Fibroblast of lung (primary cell): ENCODE measurements around the gene PSMD1. TPM values are rescaled to one million over a fixed set of nuclear protein-coding genes. Genes with fewer than 3 reads are reported as not detected.

ENCODE experiments used
- DNase-seq, 2 donors: peaks; one replicate each; pipeline versions ENCODE4 v3.0.0 to v3.0.0-alpha.2; 2010; ENCODE audit warnings: low read depth in 2 of 2
- H2AFZ ChIP-seq: 2 replicates; pipeline ENCODE4 v1.5.1; 2012; ENCODE audit warnings: low read length, control low read depth, inconsistent platforms
- H3K27ac ChIP-seq: 2 replicates; pipeline ENCODE4 v1.5.1; 2011; ENCODE audit warnings: low read length, control low read depth; ENCODE audit not compliant: insufficient read depth
- H3K27me3 ChIP-seq: 2 replicates; pipeline ENCODE4 v1.5.1; 2011; ENCODE audit warnings: mild to moderate bottlenecking, low read length; ENCODE audit not compliant: control insufficient read depth, insufficient read depth
- H3K36me3 ChIP-seq: 2 replicates; pipeline ENCODE4 v1.5.1; 2011; ENCODE audit warnings: low read length; ENCODE audit not compliant: control insufficient read depth, insufficient read depth
- H3K4me1 ChIP-seq: 2 replicates; pipeline ENCODE4 v1.5.1; 2011; ENCODE audit warnings: low read length; ENCODE audit not compliant: control insufficient read depth, insufficient read depth; ENCODE audit errors: extremely low read depth
- H3K4me2 ChIP-seq: 2 replicates; pipeline ENCODE4 v1.5.1; 2011; ENCODE audit warnings: low read length, control low read depth; ENCODE audit not compliant: insufficient read depth; ENCODE audit errors: extremely low read depth
- H3K4me3 ChIP-seq, 4 experiments: fragments of 200-600 bp in 1 of 4; sonication (generic) in 1 of 4; replicated peaks in 1 of 4; 2 replicates each; pipeline ENCODE4 v1.5.1; 2011 to 2016; ENCODE audit warnings: low read length in 4 of 4, low read depth in 3 of 4, mild to moderate bottlenecking in 3 of 4, control low read depth in 2 of 4, inconsistent platforms in 1 of 4, mixed read lengths in 1 of 4; ENCODE audit not compliant: insufficient read depth in 1 of 4; ENCODE audit errors: control extremely low read depth in 1 of 4
- H3K79me2 ChIP-seq: 2 replicates; pipeline ENCODE4 v1.5.1; 2012; ENCODE audit warnings: mild to moderate bottlenecking, low read length, inconsistent platforms; ENCODE audit not compliant: control insufficient read depth, insufficient read depth
- H3K9ac ChIP-seq: 2 replicates; pipeline ENCODE4 v1.5.1; 2011; ENCODE audit warnings: mild to moderate bottlenecking, low read length, control low read depth; ENCODE audit not compliant: insufficient read depth
- H3K9me3 ChIP-seq: 2 replicates; pipeline ENCODE4 v1.5.1; 2012; ENCODE audit warnings: low read depth, low read length; ENCODE audit not compliant: control insufficient read depth, insufficient read depth
- H4K20me1 ChIP-seq: 2 replicates; pipeline ENCODE4 v1.5.1; 2011; ENCODE audit warnings: low read length; ENCODE audit not compliant: control insufficient read depth, insufficient read depth; ENCODE audit errors: extremely low read depth
- CTCF ChIP-seq, 2 donors: IDR thresholded peaks in 1 of 2; conservative IDR thresholded peaks in 1 of 2; 1 replicate in 1 of 2; 2 replicates in 1 of 2; pipeline ENCODE4 v1.5.1; 2011 to 2012; ENCODE audit warnings: low read length in 2 of 2, control low read depth in 1 of 2, inconsistent platforms in 1 of 2, low read depth in 1 of 2, mild to moderate bottlenecking in 1 of 2
- EZH2 ChIP-seq: IDR thresholded peaks from 2 replicates; pipeline ENCODE4 v1.5.1; 2012; ENCODE audit warnings: low read length, control low read depth, mild to moderate bottlenecking; ENCODE audit errors: missing control alignments
- polyA plus RNA-seq, 2 donors: library from polyadenylated mRNA; depleted of rRNA in 1 of 2; stranded (reverse) in 1 of 2; unstranded in 1 of 2; fragments of >200 nt; gene quantifications; 2 replicates each; pipeline ENCODE4 v1.2.1, GENCODE V29; 2011 to 2012; ENCODE audit warnings: missing spikeins in 1 of 2
- total RNA-seq: library from RNA; depleted of rRNA; stranded (reverse); fragments of >200 nt; gene quantifications from 2 replicates; pipeline ENCODE4 v1.2.1, GENCODE V29; 2014

Gene PSMD1
- total and polyA plus RNA-seq, 2 donors (not counting 1 experiment from before 2014, with no cell fraction given): 125 to 144 TPM

DNA sequence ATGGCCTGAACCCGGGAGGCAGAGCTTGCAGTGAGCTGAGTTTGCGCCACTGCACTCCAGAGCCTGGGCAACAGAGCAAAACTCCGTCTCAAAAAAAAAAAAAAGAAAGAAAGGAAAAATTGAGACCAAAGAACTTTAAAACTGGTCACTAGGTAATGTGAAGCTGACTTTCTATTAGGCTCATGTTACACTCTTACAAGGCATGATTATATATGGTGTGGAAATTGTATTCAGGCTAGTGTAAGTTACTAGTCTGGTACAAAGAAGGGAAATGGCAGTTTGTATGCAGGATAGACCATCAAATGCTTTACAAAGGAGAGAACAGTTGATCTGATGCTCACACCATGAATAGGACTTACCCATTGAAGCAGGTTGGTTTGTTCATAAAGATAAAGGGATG lies 106.3 kb downstream of the PSMD1 start:
- Histone ChIP-seq H4K20me1 (no peaks in the 10 kb centered on the region), H3K9me3 (no peaks in the 10 kb centered on the region), H3K4me2 (no peak overlapping the region), H3K4me1 (peaks cover 28% of the 10 kb centered on the region), H2AFZ (no peak overlapping the region), H3K4me3 (no peak overlapping the region), H3K27ac (peak overlapping the region; percentile 71), H3K27me3 (no peaks in the 10 kb centered on the region), H3K9ac (no peak overlapping the region), H3K36me3 (peaks cover 6% of the 10 kb centered on the region), H3K79me2 (no peaks in the 10 kb centered on the region)
- DNase-seq: peak in 1 of 2 donors; percentile 47
- TF ChIP-seq CTCF (conservative IDR thresholded peaks at IDR 0.05 in 1 of 2, IDR thresholded peaks at IDR 0.05 in 1 of 2; ENCODE audit: low read depth in 1 of 2, low read length in 2 of 2) (no peak), EZH2 (no peak)

GRCh38 chr2:231163414-231164095 lies 106.9 kb downstream of the PSMD1 start:
- H2AFZ ChIP-seq: no peak overlapping the region
- no peak overlapping the region for H3K9ac ChIP-seq
- H3K79me2 ChIP-seq: no peaks in the 10 kb centered on the region
- no peak for TF ChIP-seq CTCF (conservative IDR thresholded peaks at IDR 0.05 in 1 of 2, IDR thresholded peaks at IDR 0.05 in 1 of 2; ENCODE audit: low read depth in 1 of 2, low read length in 2 of 2)
- TF ChIP-seq EZH2: no peak
- H3K27ac ChIP-seq: peak overlapping the region; percentile 71
- H3K27me3 ChIP-seq: no peaks in the 10 kb centered on the region
- peaks cover 6% of the 10 kb centered on the region for H3K36me3 ChIP-seq
- H3K4me1 ChIP-seq: peaks cover 28% of the 10 kb centered on the region
- DNase-seq: no peak
- H3K4me2 ChIP-seq: no peak overlapping the region
- no peaks in the 10 kb centered on the region for H4K20me1 ChIP-seq
- no peak overlapping the region for H3K4me3 ChIP-seq
- H3K9me3 ChIP-seq: no peaks in the 10 kb centered on the region

DNA sequence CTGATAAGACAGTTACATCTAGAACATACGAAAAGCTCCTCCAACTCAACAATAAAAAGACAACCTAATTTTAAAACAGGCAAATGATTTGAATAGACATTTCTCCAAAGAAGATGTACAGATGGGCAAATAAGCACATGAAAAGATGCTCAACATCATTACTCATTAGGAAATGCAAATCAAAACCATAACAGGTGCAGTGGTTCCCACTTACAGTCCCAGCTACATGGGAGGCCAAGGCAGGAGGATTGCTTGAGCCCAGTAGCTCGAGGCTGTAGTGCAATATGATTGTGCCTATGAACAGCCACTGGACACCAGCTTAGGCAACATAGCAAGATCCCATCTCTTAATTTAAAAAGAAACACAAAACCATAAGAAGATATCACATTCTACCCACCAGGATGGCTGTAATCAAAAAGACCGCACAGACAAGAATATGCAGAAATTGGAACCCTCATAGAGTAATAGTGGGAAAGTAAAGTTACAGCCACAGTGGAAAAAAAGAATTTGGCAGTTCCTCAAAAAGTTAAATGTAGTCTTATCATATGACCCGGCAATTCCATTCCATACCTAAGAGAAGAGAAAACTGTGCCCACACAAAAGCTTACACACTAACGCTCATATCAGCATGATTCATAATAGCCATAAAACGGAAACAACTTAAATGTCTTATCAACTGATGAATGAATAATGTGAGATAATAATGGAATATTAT lies 111.2 kb downstream of the PSMD1 start:
- no peak for TF ChIP-seq EZH2
- TF ChIP-seq CTCF (conservative IDR thresholded peaks at IDR 0.05 in 1 of 2, IDR thresholded peaks at IDR 0.05 in 1 of 2; ENCODE audit: low read depth in 1 of 2, low read length in 2 of 2): no peak
- H4K20me1 ChIP-seq: no peaks in the 10 kb centered on the region
- H3K4me1 ChIP-seq: peaks cover 11% of the 10 kb centered on the region
- no peak overlapping the region for H3K9ac ChIP-seq
- H3K4me3 ChIP-seq: no peak overlapping the region
- peaks cover 6% of the 10 kb centered on the region for H3K36me3 ChIP-seq
- H2AFZ ChIP-seq: no peak overlapping the region
- H3K27me3 ChIP-seq: no peaks in the 10 kb centered on the region
- H3K4me2 ChIP-seq: no peak overlapping the region
- no peaks in the 10 kb centered on the region for H3K9me3 ChIP-seq
- H3K27ac ChIP-seq: no peak overlapping the region
- H3K79me2 ChIP-seq: no peaks in the 10 kb centered on the region
- DNase-seq: peak in 1 of 2 donors; percentile 76
